ENCODE data around the gene ACAP3.
A peak's percentile ranks its signal among the peaks of the same experiment; 100 is the strongest.
"Not testable (repeated sequence)": the region's sequence is repeated elsewhere in the genome, so short reads cannot be mapped to it uniquely, and the experiment has no call there.

ACAP3 gene

DNA sequence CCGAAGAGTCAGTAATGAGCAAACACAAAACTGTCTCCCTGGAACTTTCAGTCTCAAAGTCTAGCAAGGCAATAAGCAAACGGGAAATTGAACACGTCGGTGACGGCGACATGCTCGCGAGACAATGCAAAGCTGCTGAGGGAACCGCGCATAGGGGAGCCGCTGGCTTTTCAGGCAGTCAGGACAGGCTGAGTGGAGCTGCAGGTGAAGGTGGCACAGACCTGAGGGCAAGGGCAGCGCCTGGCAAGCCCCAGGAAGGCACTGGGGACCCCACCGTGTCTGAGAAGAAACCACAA is 11.9 kb upstream of the ACAP3 start:
- TF ChIP-seq, protein P1, sequence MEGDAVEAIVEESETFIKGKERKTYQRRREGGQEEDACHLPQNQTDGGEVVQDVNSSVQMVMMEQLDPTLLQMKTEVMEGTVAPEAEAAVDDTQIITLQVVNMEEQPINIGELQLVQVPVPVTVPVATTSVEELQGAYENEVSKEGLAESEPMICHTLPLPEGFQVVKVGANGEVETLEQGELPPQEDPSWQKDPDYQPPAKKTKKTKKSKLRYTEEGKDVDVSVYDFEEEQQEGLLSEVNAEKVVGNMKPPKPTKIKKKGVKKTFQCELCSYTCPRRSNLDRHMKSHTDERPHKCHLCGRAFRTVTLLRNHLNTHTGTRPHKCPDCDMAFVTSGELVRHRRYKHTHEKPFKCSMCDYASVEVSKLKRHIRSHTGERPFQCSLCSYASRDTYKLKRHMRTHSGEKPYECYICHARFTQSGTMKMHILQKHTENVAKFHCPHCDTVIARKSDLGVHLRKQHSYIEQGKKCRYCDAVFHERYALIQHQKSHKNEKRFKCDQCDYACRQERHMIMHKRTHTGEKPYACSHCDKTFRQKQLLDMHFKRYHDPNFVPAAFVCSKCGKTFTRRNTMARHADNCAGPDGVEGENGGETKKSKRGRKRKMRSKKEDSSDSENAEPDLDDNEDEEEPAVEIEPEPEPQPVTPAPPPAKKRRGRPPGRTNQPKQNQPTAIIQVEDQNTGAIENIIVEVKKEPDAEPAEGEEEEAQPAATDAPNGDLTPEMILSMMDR (IDR thresholded peaks at IDR 0.05; ENCODE audit: control insufficient read depth, extremely low read depth, insufficient read depth), result no peak
- no peak for DNase-seq (ENCODE audit: low read depth)
- H3K4me3 ChIP-seq (ENCODE audit: low read depth, low read length), result no peak overlapping the region

DNA sequence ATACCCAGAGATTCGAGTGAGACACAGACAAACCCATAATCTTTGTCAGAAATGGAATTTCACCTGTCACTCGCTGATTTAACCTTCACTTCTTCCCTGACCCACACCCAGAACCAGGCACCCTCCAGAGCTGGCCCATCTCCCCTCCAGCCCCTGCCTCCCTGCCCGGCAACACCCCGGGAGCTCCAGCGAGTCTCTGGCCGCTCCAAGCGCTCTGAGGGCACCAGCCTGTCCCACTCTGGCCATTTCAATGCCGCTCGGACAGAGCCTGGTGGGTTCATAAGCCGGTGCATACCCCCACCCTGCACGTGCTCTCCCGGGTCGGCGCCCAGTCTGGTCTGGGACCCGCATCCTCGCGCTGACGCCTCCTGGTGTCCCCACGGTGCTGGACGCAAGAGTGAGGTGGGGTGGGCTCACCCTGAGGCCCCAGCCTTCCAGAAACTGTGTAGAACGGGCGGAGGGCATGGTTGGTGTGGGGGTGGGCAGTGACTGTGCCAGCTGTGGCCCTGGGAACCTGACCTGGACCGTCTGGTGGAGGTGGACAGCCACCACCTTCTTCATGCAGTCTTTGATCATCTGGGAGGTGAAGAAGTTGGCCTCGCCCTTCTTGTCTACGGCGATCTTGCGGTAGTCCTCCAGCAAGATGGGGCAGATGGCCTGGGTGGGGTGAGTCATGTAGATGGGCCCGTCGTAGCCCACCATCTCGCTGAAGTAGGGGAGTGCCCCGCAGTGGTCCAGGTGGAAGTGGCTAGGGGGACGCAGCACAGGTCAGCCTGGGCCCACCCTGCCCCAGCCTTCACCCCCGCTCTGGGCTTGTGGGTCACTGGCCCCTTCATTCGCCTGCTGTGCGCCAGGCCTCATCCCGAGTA is 11.3 kb upstream of the ACAP3 start:
- no peak overlapping the region for H3K4me3 ChIP-seq (ENCODE audit: low read depth, low read length)
- TF ChIP-seq, protein P1 (IDR thresholded peaks at IDR 0.05; ENCODE audit: control insufficient read depth, extremely low read depth, insufficient read depth), result no peak
- DNase-seq (ENCODE audit: low read depth), result no peak

DNA sequence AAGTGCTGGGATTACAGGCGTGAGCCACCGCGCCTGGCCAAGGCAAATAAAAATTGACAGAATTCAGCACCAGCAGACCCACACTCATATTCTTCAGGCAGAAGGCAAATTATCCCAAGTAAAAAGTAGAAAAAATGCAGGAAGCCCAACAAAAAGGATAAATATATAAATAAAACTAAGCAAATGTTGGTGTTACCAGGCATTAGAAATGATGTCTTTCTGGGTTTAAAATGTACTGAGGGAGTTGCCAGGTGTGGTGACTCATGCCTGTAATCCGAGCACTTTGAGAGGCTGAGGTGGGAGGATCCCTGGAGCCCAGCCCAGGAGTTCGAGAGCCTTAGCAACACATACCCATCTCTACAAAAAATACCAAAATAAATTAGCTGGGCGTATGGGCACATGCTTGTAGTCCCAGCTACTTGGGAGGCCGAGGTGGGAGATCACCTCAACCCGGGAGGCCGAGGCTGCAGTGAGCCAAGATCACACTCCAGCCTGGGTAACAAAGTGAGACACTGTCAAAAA is 10.5 kb upstream of the ACAP3 start:
- H3K4me3 ChIP-seq (ENCODE audit: low read depth, low read length), result no peak overlapping the region
- DNase-seq (ENCODE audit: low read depth), result peak; percentile 89
- TF ChIP-seq, protein P1 (IDR thresholded peaks at IDR 0.05; ENCODE audit: control insufficient read depth, extremely low read depth, insufficient read depth), result no peak

DNA sequence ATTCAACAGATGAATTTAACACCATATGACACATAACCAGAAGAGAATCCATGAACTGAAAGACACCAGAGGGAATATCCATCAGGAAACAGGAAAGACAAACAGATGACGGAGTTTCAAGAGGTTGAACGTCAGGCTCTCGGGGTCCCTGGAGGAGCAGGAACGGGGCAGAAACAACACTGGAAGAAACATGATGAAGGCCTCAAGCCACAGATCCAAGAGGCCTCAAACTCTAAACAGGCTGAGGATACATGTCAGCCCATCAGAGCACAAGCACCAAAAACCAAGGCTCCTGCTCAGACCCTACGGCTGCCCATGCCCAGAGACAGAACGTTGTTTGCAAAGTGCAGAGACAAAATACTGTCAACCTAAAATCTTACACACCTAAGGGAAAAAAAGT is 9.7 kb upstream of the ACAP3 start:
- TF ChIP-seq, protein P1 (IDR thresholded peaks at IDR 0.05; ENCODE audit: control insufficient read depth, extremely low read depth, insufficient read depth), result no peak
- H3K4me3 ChIP-seq (ENCODE audit: low read depth, low read length), result no peak overlapping the region
- DNase-seq (ENCODE audit: low read depth), result no peak

DNA sequence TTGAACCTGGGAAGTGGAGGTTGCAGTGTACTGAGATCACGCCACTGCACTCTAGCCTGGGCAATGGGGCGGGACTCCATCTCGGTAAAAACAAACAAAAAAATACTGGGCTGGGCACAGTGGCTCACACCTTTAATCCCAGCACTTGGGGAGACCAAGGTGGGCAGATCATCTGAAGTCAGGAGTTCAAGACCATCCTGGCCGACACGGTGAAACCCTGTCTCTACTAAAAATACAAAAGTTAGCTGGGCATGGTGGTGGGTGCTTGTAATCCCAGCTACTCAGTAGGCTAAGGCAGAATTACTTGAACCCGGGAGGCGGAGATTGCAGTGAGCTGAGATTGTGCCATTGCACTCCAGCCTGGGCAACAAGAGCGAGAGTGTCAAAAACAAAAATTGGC is 8.5 kb upstream of the ACAP3 start:
- H3K4me3 ChIP-seq (ENCODE audit: low read depth, low read length), result not testable (repeated sequence)

DNA sequence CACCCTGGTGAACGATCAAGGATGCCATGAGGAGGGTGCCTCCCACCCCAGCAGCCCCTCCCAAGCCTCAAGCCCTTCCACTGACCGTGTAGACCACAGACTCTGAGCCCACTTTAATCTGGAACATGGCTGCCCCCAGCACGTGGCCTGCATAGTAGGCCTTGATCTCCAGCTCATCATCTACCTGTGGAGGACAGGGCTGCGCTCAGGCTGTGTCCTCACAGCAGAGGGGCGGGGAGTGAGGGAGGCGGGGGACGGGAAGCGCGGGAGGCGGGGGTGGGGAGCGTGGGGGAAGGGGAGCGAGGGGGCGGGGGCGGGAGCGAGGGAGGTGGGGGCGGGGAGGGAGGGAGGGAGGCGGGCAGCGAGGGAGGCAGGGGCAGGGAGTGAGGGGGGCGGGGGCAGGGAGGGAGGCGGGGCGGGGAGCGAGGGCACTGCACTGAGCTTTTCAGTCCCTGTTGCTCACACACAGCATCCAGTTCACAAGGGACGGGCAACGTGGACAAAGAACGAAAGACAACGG is 7.8 kb upstream of the ACAP3 start:
- DNase-seq (ENCODE audit: low read depth), result no peak
- TF ChIP-seq, protein P1 (IDR thresholded peaks at IDR 0.05; ENCODE audit: control insufficient read depth, extremely low read depth, insufficient read depth), result no peak
- no peak overlapping the region for H3K4me3 ChIP-seq (ENCODE audit: low read depth, low read length)

More for the DNA sequence above, 8.5 kb upstream of the ACAP3 start:
- DNase-seq (ENCODE audit: low read depth), result not testable (repeated sequence)

DNA sequence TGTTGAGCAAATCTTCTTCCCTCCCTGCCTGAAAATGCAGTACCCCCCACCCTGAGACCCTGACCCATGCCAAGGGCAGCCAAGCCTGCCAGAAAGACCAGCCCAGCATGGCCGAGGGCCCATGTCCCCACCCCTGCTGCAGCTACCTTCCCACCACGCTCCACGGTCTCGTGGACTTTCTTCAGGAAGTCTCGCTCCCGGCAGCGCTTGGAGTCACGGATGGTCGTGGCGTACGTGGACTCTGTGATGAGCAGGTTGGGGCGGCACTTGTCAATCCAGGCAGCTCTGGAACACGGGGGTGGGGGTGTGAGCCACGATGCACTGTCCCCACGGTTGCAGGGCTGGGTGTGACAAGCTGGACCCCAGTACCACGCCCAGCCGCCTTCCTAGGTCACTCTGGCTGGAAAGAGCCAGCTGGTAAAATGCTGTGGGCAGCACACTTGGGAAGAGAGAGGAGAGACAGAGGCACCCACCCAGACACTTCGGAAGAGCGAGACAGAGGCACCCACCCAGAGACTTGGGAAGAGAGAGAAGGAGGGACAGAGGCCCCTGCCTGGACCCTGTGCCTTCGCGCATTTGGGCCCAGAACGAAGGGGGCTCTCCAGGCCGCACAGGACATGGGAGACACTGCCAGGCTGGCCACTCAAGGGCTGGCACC is 7.1 kb upstream of the ACAP3 start:
- no peak for DNase-seq (ENCODE audit: low read depth)
- H3K4me3 ChIP-seq (ENCODE audit: low read depth, low read length), result no peak overlapping the region
- TF ChIP-seq, protein P1 (IDR thresholded peaks at IDR 0.05; ENCODE audit: control insufficient read depth, extremely low read depth, insufficient read depth), result no peak
